VCaP (cell line): ENCODE data around the gene TNFRSF8.
"Not testable (repeated sequence)": the region's sequence is repeated elsewhere in the genome, so short reads cannot be mapped to it uniquely, and the experiment has no call there.

ENCODE experiments used
- H3K27ac ChIP-seq: fragments of 450-650 bp; 2 replicates; pipeline ENCODE4 v1.5.1; 2017
- TF ChIP-seq, protein P1 (sequence below): fragments of 450-650 bp; conservative IDR thresholded peaks from 2 replicates; pipeline ENCODE4 v1.5.1; 2017; ENCODE audit warnings: mild to moderate bottlenecking, moderate library complexity

TNFRSF8 gene

DNA sequence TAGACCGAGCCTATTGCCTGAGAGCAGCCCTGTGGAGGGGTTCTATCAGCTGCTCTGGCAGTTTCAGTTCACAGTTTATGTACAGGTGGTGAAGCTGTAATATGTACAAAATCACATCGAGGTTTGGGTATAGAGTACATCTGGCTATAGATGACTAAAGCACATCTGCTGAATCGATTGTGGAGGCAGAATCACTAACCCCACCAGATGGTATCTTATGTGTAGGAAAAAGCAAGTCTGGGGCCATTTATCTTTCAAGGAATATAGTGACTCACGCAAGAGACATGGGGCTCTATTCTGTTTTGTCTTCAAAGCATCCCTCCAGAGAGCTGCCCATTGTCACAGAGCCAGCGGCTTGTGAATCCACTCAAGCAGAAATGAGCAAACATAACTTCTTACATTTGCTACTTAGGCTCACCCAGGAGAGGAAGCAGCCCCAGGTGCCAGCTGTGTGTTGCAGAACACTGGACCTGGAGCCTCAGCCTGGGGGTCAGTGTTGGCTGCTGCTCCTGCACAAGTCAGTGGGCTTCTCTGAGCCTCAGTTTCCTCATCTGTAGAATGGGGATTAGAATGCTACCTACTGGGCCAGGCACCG, 22.5 kb upstream of the TNFRSF8 start:
- peak overlapping the region; percentile 84 for H3K27ac ChIP-seq

DNA sequence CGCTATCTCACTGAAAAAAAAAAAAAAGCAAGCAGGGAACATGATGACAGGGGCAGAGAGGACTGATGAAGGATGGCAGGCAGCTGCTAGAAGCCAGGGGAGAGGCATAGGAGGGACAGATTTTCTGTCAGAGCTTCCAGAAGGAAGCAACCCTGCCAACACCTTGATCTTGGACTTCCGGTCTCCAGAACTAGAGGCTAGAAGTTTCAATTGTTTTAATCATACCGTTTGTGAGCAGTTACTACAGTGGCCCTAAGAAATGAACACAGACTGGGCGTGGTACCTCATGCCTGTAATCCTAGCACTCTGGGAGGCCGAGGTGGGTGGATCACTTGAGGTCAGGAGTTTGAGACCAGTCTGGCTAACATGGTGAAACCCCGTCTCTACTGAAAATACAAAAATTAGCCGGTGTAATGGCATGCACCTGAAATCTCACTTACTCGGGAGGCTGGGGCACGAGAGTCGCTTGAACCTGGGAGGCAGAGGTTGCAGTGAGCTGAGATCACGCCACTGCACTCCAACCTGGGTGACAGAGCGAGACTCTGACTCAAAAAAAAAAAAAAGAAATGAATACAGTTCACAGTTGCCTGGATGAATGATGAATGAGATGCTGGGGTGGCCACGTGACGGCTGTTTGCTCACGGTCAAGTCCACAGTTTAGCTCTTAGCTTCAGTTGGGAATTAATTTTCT, 18.8 kb upstream of the TNFRSF8 start:
- not testable (repeated sequence) for H3K27ac ChIP-seq

More for the DNA sequence above, 22.5 kb upstream of the TNFRSF8 start:
- TF ChIP-seq, protein P1, sequence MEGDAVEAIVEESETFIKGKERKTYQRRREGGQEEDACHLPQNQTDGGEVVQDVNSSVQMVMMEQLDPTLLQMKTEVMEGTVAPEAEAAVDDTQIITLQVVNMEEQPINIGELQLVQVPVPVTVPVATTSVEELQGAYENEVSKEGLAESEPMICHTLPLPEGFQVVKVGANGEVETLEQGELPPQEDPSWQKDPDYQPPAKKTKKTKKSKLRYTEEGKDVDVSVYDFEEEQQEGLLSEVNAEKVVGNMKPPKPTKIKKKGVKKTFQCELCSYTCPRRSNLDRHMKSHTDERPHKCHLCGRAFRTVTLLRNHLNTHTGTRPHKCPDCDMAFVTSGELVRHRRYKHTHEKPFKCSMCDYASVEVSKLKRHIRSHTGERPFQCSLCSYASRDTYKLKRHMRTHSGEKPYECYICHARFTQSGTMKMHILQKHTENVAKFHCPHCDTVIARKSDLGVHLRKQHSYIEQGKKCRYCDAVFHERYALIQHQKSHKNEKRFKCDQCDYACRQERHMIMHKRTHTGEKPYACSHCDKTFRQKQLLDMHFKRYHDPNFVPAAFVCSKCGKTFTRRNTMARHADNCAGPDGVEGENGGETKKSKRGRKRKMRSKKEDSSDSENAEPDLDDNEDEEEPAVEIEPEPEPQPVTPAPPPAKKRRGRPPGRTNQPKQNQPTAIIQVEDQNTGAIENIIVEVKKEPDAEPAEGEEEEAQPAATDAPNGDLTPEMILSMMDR = no peak

DNA sequence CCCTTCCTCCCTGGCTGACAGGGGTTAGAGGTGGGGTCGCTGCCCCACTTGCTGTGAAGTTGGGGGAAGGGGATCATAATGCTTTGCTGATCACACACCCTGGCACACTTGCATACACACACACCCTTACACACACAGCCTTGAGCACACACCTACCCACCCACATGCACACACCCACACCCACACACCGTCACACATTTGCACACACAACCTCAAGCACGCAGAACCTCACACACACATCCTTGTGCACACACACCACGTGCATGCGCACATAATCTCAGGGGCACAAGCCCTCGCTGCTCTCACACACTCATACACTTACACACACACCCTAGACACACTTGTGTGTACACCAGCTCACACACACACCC, 16.4 kb upstream of the TNFRSF8 start:
- TF ChIP-seq, protein P1 = no peak
- no peak overlapping the region for H3K27ac ChIP-seq

DNA sequence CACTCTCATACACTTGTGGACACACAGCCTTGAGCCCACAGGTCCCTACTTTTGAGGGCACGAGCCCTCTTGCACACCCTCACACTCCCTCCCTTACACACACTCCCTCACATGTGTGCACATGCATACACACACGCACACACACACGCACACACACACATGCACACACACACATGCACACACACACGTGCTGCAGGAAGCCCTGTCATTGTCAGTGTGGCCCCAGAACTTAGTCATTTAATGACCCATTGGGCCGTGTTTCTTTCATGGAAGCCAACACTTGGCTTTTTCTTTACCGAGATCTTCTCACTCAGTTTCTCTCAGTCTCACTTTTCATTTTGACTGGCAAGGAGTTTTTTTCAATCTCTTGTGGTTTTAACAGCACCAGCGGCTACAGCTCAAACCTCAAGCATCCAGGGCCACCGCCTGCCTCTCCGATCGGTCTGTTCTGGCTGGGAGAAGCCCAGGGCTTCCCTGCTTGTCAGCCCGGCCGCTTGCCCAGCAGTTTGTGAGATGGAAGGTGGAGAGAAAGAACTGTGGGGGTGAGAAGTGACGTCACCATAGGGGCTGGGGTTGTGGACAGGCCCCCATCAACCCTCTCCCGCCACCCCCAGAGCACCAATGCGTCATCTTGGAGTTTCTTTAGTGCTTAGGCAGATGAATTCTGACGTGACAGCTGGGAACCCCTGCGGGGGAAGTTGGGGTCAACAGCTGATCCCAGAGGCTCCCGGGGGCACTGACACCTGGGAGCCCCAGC, 15.8 kb upstream of the TNFRSF8 start:
- no peak overlapping the region for H3K27ac ChIP-seq
- TF ChIP-seq, protein P1 = no peak

DNA sequence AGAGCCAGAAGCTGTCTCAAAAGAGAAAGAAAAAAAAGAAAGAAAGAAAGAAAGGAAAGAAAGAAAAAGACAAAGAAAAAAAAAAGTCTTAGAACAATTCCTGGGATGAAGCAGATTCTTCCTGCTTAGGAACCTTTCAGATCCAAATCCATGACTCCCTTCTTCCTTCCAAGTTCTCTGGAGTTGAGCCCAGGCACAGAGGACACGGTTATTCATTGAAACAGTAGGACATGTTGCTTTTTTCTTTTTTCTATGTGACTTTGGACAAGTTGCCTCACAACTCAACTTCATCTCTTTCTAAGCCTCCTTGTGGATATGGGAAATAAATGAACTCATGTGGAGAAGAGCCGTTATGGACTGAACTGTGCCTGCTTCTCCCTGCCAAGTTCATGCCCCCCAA, 14.7 kb upstream of the TNFRSF8 start:
- H3K27ac ChIP-seq = no peak overlapping the region; the same call in 1 of the 2 replicates
- TF ChIP-seq, protein P1 = no peak

DNA sequence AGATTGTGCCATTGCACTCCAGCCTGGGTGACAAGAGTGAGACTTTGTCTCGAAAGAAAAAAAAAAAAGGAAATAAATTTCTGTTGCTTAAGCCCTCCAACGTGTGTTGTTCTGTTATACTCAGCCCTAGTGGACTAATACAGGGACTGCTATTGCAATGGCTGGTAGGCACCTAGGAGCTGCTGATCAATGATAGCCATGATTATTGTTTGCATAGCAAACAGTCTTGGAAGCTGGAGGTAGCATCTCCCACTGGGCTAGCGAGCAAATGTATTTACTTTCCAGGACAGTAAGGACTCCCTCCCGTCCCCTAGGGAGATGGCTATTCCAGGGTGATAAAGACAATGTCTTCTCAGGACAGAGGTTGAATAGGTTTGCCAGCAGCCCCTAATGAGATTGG, 13.5 kb upstream of the TNFRSF8 start:
- TF ChIP-seq, protein P1 = peak; percentile 69
- H3K27ac ChIP-seq = peak overlapping the region; percentile 73

DNA sequence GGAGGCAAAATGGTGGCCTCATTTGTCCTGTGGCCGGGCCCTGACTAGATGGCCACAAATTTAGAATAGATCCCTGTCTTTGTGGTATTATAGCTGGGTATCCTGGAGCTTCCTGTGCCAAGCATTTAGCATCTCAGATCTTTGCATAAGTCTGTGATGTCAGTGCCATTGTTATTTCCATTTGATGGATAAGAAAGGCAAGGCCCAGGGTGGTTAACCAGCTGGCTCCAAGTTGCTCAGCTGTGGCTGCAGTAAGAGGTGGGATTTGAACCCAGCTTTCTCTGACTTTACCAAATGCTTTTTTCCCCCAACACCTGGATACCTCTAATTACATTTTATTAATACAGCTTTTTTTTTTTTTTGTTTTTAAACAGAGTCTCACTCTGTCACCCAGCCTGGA, 11.7 kb upstream of the TNFRSF8 start:
- no peak overlapping the region for H3K27ac ChIP-seq
- TF ChIP-seq, protein P1 = no peak
